Measurements from ENCODE around the gene CNTN3. TPM values are rescaled to one million over a fixed set of nuclear protein-coding genes. Genes with fewer than 3 reads are reported as not detected.

The CNTN3 gene
- 1.8 and 3.7 TPM in 2 replicates for total RNA-seq

DNA sequence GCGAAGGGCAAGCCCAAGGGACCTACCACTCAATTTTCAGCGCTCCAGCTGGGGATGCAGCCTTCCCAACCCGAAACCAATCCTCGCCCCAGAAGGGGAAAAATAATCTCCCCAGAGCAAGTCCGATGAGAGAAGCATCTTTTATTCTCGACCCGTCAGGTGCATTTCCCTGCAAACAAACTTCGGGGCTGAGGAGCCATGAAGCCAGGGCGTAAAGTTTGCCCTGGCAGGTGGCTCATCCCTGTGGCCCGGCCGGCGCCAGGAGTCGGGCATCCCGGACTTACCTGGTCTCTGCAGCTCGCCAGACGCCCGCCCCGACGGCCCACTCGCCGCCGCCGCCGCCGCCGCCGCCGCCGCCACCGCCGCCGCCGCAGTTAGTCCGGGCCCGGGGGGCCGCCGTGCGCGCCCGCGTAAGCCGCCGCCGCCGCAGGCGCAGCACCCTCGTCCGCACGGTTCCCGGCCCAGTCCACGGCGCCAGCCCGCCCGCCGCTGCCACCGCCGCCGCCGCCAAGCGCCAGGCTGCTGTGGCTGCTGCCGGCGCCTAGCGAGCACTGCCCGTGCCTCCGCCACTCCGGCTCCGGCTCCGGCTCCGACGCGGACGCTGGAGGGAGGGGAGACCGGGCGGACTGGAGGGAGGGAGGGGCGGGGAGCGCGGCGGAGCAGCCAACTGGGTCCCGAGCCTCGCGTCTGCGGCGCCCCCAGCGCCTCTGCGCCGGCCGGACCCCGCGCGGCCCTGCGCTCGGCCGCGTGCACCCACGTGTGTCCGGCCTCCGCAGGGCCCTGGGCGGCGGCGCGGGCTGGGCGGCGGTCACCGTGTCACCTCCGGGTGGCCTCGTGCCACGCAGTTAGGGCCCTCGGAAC is at the start of gene CNTN3:
Gene CNTN3 (minus strand): TSS at position 553 of the 861 bp plus-strand sequence. CDS start 93,547 bp downstream, outside the sequence.
- DNase-seq (ENCODE audit: low read depth, low spot score), result no peak

DNA sequence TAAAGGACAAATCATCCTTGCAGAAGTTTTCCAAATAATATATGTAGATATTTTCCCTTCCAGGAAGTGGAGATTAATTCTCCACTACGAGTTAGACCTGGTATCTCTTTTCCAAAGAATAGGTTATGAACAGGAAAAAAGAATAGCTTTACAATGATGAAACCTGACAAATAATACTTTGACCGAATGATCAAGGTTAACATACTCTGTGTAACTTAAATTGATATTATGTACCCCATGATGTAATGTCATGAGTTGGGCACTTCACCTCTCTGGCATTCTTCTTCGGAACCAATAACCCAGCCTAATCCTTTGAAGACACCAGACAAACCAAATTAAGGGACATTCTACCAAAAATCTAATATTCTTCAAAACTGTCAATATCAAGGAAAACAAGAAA is 48.7 kb upstream of the CNTN3 start:
- DNase-seq (ENCODE audit: low read depth, low spot score), result no peak

GRCh38 chr3:74661672-74662071 is 47.2 kb upstream of the CNTN3 start:
- no peak for DNase-seq (ENCODE audit: low read depth, low spot score)

DNA sequence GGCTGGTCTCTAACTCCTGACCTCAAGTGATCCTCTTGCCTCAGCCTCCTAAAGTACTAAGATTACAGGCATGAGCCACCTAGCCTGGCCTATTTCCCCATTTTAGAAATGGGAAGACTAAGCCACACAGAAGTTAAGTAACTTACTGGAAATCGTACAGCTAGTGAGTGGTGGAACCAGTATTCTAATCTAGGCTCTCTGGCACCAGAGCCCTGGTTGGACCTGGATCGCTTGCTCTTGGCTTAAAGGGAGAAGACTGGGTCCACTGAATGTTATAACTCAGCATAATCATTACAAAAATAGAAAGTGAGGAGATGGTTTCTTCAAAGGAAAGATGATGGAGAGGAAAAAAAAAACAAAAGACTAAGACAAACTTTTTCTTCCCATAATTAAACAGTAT is 37.4 kb upstream of the CNTN3 start:
- DNase-seq (ENCODE audit: low read depth, low spot score), result no peak

GRCh38 chr3:74651292-74651691 is 36.8 kb upstream of the CNTN3 start:
- DNase-seq (ENCODE audit: low read depth, low spot score), result no peak

DNA sequence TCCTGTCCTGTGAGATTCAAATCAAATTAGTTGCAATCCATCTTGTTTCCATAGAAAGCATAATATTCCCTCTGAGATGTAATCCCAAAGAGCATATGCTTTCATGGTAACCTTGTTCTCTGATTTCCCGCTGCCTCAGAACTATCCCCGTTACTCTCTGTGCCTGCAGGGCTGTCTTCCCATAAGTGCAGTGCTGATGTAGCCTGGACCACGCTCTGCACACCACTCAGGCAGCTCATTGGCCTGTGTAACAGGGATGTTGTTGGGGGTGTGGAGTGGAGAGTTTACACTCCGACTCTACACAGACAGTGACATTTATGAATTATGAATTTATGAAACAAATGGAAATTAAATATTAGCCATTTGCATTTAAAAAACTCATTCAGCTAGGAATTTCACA is 33.6 kb upstream of the CNTN3 start:
- DNase-seq (ENCODE audit: low read depth, low spot score), result no peak

DNA sequence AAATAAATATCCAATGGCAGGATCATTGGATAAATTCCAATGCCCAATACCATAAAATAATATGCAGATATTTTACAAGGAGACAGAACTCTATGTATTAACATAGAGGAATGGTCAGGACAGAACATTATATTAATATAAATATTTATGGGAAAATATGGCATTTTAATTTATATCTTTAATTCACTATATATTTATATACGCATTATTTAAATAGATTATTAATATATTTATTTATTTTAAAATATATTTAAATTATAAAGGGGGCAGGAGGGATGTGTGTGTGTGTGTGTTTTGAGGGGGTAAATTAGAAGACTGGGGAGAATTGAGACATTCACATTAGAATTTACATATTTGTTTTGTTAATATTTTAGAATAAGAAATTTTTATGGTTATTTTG is 31.6 kb upstream of the CNTN3 start:
- DNase-seq (ENCODE audit: low read depth, low spot score), result no peak

DNA sequence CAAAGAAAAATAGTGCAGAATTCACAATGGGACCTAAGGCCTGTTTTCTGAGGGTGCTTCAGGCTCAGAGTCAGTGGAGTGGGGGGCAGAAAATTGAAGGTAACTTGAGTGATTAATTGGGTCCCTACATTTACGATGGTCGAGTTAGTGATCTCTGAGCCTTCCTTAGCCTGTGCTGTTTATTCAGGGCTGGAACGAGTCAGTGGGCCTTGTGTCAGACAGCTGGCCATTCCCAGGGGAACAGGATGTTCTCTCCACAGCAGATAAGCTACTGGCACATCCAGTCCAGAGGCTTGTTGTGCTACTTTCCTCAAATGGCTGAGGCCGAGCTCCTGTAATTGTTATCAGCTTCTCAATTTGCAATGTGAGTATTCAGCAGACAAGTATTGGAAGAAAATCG is 29.2 kb upstream of the CNTN3 start:
- peak; percentile 11 for DNase-seq (ENCODE audit: low read depth, low spot score)

- no peak for DNase-seq (ENCODE audit: low read depth, low spot score)
Observed at GRCh38 chr3:74642876-74643275, 28.4 kb upstream of the CNTN3 start.

DNA sequence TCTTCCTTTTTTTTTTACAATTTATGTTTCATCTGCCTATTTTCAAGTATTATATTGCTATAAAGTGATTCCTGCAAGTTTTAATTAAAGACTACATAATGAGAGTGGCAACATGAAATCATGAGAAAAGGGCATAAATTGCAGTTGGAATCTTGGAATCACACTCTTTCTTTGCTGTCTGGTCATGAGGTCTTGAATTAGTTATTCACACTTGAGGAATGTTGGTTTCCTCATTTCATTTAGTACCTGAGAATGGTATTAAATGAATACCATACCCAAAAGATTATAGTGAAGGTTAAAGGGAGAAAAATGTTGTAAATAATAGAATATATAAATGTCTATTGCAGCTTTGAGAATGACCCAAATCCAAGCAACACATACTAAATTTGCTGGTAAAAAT is 25.8 kb upstream of the CNTN3 start:
- no peak for DNase-seq (ENCODE audit: low read depth, low spot score)

GRCh38 chr3:74639681-74640080 is 25.2 kb upstream of the CNTN3 start:
- DNase-seq (ENCODE audit: low read depth, low spot score), result no peak

- no peak for DNase-seq (ENCODE audit: low read depth, low spot score)
Observed at GRCh38 chr3:74636981-74637380, 22.5 kb upstream of the CNTN3 start.

- no peak for DNase-seq (ENCODE audit: low read depth, low spot score)
Observed at GRCh38 chr3:74633021-74633420, 18.6 kb upstream of the CNTN3 start.

DNA sequence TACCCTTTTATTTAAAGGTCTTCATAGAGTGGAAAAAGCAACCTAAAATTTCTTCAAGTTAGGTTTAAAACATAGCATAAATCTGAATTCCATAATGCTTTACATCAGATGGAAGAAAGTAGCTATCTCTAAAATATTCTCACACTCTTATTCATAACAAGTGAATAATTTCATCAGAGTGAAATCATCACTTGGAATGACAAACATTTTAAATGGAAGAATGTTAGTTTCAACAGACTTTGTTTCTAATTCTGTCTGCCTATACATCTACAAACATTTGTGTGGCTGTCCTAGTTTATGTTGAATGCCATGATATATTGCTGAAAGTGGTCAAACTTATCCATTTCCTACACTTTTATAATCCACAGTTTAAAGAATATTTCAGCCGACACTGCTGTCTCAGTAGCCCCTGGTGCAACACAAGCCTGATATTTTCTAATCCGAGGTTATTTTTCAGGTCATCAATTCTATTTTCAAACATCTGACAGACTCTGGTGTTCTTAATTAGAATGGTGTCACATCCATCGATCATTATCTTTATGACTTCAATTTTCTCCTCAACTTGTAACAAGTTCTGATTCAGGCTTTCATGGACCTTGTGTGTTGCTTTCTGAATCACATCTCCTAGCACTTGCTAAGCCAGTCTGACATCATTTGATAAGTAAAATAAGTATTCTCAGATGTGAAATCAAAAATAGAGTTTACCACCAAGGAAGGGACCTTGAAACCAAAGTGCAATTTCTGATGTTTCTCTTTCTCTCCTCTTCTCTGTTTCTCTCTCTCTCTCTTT is 17.1 kb upstream of the CNTN3 start:
- DNase-seq (ENCODE audit: low read depth, low spot score), result no peak

- DNase-seq (ENCODE audit: low read depth, low spot score), result no peak
Observed at GRCh38 chr3:74630602-74631001, 16.1 kb upstream of the CNTN3 start.

DNA sequence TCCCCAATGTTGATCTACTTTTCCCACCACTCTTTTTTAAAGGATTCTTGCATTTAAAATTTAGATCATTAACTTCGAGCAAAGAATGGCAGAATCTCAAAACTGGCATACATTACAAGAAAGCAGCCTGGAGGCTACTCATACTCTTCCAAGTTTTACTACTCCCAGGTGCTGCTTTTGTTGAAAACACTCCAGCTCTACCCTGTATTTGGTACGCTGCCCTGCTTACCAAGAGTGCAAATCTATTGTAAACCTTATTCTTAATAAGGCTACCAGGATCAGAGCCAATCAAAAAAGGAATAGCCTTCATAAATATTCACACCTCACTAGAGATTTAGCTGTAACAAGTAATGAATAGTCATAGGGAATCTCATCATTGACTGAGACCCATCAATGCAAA is 11.6 kb upstream of the CNTN3 start:
- no peak for DNase-seq (ENCODE audit: low read depth, low spot score)

- DNase-seq (ENCODE audit: low read depth, low spot score), result no peak
Observed at GRCh38 chr3:74624301-74624700, 9.8 kb upstream of the CNTN3 start.

DNA sequence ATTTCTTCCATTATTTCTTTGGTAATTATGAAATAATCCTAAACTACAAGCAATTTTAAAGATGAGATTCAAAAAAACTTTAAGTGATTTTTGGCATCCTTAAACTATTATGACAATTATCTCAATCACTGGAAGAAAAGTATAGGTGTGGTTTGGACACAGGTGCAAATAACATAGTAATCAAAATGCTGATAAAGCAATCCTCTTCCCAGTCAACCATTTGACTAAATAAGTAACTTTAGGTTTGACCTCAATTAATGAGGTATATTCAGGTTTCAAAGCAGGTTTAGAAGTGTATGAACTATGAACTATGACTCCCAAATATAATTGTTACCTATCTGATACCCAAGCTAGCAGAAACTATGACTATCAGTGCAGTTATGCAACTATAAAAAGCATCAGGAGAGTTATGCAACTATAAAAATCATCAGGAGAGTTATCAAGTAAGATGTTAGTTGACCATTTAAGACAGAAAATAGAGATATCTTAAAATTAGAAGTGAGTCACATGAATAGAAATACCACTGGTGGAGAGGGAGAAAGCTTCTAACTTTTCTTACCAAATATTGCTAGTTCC is 8.9 kb upstream of the CNTN3 start:
- DNase-seq (ENCODE audit: low read depth, low spot score), result no peak

- DNase-seq (ENCODE audit: low read depth, low spot score), result no peak
Observed at GRCh38 chr3:74621581-74621980, 7.1 kb upstream of the CNTN3 start.

DNA sequence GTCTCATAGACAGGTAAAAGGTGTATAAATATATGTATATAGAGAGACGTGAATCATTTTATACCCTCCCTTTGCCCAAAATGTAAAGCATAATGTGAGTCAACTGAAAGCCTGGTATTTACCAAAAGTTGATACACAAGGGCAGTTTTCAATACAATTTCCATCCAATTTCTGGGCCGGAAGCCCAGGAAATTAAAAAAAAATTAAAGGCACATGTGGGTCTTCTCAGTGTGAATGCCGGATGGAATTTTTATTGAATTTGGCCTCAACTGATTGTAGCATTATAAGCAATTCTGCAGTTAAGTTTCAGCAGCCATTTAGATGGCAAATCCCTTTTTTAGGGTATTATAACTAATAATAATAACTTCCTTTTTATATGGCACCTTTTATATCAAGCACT is 3.3 kb upstream of the CNTN3 start:
- no peak for DNase-seq (ENCODE audit: low read depth, low spot score)

- no peak for DNase-seq (ENCODE audit: low read depth, low spot score)
Observed at GRCh38 chr3:74613521-74614106, 845 bp downstream of the CNTN3 start.

DNA sequence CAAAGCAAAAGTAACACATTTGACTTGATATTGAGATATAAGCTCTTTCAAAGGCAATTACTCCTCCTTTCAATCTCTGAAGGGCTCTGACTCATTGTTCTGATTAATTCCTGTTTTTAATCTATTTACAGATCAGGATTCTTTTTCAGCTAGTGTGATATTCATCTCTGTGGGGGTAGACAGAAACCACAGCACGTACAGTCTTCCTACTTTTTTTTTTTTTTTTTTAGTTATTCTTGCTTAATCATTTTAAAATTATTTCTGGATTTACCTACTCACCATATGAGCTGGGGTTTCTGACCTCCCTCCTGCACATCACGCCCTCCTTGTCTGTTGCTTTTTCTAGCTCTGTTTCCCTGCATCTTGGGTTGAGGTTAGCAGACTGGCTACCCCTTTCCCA is 1.4 kb downstream of the CNTN3 start:
- no peak for DNase-seq (ENCODE audit: low read depth, low spot score)
